GM21529 (cell line): ENCODE data around the gene FBLIM1.

ENCODE experiments used
- ATAC-seq: cut with Tn5 transposase; IDR thresholded peaks from one replicate; pipeline ENCODE4 v1.9.1; 2021; ENCODE audit not compliant: unreplicated experiment

The FBLIM1 gene

DNA sequence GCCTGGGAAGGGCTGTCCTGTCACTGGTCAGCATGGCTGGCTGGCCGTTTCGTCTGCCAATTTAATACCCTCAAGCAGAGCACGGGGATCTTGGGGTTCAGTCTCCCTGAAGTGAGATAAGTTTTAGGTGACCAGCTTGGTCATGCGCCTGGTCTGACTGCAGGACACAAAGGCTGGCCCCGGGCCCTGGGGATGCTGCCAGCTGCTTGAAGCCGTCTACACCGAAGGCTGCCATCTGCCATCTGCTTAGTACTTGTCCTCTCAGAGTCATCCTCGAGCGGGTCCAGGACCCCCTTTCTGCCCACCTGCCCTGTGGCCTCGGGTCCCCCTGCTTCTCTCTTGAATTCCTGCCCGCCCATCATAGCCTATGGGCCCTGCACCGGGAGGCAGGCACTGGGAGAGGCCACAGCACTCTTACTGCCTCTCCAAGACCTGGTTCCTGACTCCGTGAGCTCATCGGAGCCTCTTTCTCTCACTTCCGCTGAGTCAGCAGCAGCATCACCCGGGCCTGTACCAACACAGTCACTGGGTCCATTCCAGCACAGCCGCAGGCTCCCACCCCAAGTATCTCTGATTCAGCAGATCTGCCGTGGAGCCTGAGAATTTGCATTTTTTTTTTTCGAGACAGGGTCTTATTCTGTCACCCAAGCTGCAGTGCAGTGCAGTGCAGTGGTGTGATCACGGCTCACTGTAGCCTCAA lies 7.0 kb downstream of the FBLIM1 start:
- ATAC-seq = no peak

DNA sequence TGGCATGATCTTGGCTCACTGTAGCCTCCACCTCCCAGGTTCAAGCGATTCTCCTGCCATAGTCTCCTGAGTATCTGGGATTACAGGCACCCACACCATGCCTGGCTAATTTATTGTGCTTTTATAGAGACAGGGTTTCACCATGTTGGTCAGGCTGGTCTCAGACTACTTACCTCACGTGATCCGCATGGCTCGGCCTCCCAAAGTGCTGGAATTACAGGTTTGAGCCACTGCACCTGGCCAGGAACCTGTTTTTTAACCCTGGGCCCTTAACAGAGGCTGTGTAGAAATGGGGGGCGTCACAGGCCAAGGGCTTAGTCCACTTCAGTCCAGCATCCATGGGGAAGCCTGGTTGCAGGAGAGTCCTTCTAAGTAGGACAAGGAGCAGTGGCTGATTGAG lies 9.3 kb downstream of the FBLIM1 start:
- no peak for ATAC-seq

DNA sequence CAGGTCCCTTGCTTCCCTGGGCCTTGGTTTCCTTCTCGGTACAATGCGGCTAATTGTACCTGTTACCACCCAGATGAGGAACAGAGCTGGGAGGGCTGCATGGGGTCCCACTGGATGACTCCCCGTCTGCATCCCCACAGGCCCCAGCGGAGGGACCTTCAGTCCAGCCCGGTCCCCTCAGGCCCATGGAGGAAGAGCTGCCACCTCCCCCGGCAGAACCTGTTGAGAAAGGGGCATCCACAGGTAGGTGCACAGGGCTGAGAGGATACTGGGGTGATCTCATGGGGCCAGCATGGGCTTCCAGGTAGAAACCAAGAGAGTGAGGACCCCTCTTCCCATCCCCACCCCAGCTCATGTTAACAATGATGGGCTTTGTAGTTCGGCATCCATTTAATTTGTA lies 9.8 kb downstream of the FBLIM1 start:
- ATAC-seq = no peak

DNA sequence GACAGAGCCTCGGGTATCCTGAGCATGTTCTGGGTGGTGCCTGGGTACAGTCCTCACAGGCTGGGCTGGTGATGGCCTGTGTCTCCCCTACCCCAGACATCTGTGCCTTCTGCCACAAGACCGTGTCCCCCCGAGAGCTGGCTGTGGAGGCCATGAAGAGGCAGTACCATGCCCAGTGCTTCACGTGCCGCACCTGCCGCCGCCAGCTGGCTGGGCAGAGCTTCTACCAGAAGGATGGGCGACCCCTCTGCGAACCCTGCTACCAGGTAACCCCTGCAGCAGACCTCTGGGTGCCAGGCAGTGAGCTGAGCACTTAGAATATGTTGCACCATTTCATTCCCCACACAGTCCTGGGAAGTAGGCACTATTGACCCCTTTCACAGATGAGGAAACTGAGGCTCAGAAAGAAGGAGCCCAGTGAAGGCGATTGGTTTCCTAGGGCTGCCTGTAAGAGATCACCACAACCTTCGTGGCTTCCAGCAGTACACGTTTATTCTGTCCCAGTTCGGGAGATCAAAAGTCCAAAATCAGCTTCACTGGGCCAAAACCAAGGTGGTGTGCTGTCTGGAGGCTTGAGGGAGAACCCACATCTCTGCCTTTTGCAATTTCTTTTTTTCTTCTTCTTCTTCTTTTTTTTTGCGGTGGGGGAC lies 11.8 kb downstream of the FBLIM1 start:
- ATAC-seq = no peak

DNA sequence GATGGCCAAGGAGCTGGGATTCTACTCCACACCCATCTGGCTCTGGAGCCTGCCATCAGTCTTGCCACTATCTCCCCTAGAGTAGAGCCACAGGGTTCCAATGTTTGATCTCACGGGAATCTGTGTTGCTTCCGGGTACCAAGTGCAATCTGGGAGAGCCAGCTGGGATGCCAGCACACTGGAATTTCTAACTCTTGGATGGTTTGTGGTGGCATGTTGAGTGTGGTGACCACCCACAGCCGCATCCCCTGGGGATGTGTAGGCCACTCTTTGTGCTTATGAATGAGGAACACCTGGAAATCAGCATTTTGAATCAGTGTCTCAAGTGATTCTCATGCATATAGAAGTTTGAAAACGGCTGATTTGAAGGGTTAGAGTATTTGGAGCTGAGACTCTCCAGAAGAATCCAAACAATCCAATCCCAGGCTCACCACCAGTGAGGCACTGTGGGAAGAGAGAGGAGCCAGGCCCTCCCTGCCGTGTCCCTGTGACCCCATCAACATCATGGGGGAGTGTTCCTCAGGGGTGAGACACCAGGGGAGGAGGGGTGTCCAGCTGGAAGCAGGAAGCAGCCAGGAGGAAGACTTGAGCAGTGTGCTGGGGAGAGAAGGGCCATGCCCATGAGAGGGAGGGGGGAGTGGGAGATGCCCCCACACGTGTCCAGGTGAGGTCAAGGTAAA lies 13.4 kb downstream of the FBLIM1 start:
- ATAC-seq = no peak

DNA sequence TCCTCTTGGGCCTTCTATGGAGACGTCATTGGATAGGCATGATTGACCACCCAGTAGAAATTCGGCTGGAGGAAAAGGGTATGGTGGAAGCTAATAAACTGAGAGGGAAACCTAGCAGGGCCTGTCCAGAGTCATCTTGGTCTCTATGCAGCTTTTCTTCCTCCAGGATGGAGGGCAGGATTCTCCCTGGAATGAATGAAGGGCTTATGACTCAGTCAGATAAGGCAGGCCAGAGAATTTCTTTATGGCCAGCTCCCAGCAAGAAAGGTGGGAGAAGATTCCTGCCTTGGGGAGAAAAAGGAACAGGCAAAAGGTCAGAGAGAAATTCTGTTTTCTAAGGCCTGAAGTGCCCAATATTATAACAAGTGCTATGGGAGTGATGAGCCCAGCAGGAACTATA lies 17.1 kb downstream of the FBLIM1 start:
- ATAC-seq = no peak

DNA sequence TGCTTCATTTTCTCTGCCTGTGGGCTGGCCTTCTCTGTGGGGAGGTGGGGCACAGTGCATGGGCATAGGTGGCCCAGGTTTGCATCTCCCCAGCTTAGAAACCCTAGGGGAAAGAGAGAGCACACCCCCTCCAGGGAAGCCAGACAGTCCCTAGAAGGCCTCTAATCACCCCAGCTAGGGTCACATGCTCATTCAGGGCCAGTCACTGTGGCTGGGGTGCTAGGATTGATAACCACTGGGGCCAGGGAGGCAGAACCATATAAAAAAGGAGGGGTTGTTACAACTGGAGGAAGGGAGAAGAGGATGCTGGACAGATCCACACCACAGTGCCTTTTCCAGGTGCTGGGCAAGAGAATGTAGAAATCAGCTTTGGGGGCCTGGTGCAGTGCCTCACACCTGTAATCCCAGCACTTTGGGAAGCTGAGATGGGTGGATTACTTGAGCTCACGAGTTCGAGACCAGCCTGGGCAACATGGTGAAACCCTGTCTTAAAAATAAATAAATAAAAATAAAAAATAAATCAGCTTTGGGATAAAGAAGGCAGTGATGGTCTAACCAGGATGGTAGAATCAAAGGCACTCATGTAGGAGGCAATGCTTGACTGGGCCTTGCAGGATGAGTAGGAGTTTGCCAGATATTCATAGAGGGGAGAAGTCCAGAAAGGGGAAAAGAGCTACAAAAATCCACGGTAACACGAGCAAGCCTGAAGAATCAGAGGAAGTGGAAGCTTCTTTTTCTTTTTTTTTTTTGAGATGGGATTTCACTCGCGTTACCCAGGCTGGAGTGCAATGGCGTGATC lies 19.5 kb downstream of the FBLIM1 start:
- ATAC-seq = no peak

DNA sequence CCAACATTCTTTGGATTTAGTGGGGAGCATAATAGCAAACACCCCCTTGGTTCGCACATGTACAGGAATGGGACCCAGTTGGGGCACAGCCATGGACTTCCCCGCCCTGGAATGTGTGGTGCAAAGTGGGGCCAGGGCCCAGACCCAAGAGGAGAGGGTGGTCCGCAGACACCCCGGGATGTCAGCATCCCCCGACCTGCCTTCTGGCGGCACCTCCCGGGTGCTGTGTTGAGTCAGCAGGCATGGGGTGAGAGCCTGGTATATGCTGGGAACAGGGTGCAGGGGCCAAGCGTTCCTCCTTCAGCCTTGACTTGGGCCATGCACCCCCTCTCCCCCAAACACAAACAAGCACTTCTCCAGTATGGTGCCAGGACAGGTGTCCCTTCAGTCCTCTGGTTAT lies 27.1 kb downstream of the FBLIM1 start:
- ATAC-seq = no peak

DNA sequence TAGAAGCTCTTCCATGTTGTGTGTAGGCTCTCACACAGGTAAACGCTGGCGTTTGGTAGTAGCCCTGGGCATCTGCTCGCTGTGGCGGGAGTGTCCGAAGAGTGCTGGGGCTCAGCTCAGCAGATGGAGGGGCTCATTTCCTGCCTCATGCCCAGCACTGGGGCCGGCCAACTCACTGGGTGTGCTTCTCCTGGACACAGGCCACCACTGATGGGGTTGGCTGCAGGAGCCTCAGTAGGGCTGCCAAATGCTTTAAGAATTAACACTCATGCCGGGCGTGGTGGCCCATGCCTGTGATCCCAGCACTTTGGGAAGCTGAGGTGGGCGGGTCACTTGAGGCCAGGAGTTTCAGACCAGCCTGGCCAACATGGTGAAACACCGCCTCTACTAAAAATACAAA lies 28.0 kb downstream of the FBLIM1 start:
- ATAC-seq = no peak

DNA sequence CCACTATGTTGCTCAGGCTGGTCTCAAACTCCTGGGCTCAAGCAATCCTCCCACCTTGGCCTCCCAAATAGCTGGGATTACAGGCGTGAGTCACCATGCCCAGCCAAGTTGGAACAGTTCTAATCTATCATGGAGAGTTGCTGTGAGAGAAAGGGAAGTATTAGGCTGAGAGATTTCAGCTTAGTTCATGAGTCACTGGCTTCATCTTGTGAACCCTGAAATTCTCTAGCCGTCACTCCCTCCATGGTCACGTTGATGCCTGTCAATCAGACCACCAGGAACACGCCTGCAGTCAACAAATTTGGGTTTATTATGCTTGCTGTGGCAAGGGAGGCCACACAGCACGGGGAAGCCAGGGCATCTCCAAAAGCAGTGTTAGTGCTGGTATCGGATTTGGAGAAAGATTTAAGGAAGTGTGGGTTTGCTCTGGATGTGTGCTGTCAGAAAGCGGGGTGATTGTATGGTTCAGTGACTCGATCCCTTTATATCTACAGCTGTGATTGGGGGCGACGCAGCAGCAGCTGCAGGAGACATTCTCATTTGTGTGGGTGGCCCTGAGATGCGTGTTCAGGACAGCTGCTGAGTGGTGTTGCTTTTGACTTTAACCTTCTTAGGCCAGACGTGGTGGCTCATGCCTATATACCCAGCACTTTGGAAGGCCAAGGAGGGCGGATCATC lies 30.2 kb downstream of the FBLIM1 start:
- no peak for ATAC-seq

DNA sequence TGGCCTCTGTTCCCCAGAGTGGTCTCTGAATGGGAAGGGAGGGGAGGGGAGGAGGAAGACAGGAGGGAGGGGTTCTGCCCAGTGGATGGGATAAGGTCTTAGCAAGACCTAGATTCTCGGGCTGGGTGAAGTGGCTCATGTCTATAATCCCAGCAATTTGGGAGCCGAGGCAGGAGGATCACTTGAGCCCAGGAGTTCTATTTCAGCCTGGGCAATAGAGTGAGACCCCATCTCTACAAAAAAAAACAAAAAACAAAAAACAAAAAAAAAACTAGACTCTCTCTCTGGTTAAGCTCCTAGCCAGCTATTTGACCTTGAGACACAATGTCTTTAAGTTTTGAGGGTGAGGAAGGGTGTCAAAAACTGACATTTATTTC lies 37.5 kb downstream of the FBLIM1 start:
- no peak for ATAC-seq

DNA sequence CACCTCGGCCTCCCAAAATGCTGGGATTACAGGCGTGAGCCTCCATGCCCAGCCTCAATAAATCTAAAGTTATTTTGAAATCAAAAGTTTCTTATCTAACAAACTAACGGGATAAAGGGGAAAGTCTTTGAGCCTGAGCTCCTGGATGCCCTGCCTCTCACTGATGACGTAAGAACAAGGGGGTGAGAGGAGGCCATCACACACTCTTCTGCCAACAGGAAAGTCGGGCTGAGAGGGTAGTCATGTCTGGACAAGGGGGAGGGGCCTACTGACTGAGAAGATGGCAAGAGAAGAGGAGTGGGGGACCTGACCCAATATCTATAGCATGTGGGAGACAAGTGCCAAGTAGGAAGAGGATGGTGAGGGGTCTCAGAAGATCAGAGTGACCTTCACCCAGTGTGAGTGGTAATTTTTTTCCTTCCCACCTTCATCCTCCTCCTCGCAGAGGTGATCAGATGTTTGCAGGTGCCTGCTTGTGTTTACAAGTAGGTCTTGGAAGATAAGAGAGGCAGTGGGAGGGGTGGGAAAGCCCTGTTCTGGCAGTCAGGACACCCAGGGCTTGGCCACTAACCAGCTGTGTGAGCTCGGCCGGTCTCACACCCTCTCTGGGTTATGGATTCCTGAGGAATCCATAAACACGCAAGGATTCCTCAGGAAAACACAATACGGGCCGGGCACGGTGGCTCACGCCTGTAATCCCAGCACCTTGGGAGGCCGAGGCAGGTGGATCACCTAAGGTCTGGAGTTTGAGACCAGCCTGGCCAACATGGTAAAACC lies 39.2 kb downstream of the FBLIM1 start:
- ATAC-seq = no peak

DNA sequence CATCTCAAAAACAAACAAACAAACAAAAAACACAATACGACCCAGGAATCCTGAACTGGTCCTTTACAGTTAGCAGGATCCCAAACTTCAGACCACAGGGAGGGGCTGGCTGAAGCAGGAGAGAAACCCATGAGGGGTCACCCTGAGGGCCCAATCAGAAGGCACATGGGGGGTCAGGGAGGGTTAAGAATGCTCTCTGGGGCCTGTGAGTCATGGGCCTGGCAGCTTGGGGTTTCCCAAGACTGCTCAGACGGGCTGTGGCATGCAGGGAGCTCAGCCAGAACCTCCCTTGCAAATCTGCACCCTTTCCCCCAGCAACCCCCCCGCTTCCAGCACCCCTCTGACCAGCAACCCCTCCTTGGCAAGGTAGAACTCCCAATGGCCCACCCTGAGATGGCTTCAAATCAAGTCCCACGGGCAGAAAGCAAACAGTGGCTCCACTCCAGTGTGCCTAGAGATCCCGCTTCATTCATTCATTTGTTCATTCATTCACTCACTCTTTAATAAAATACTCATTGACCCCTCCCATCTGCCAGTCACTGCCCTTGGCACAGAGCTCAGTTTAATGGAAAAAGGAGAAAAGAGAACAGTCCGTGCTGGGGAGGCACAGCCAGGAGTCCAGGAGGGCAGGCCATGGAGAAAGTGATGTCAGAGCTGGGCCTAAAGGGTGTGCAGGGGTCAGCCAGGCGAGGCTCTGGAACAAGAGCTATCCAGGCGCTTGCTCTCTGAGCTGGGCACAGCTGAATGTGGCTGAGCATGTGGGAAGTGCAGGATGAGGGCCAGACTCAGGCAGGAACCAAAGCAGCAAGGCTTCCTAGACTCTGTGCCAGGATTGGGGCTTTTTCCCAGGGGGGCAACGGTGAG lies 40.6 kb downstream of the FBLIM1 start:
- no peak for ATAC-seq

DNA sequence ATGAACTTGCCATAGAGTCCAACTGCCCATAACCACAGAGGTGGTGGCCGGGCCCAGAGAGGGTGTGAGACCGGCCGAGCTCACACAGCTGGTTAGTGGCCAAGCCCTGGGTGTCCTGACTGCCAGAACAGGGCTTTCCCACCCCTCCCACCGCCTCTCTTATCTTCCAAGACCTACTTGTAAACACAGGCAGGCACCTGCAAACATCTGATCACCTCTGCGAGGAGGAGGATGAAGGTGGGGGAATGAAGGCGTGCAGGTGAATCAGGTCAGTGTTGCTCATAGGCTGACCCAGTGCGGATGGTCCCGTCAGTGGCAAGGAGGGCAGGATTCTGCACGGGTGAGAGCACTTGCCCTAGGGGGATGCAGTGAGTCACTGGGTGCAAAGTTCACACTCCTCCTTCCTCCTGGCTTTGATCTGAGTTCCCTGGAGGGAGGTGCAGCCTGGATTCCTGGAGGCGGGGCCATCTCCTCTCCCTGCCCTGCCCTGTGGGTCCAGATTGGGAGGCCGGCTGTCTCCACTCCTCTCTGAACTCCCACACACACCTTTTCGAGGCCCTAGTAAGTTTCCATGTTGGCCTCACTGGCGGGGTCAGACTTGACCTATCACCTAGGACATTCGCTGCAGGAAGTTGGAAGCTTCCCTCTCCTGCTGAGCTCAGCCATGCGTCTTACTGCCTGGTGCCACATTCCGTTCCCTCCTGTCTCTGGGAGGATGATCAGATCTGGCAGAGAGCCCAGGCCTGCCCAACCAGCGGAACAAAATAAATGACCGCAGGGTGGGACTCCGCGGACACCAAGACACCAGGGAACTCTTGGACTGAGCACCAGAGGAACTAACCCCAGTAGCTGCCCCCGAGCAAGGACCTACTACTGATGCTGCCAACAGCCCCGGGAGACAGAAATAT lies 41.6 kb downstream of the FBLIM1 start:
- no peak for ATAC-seq

DNA sequence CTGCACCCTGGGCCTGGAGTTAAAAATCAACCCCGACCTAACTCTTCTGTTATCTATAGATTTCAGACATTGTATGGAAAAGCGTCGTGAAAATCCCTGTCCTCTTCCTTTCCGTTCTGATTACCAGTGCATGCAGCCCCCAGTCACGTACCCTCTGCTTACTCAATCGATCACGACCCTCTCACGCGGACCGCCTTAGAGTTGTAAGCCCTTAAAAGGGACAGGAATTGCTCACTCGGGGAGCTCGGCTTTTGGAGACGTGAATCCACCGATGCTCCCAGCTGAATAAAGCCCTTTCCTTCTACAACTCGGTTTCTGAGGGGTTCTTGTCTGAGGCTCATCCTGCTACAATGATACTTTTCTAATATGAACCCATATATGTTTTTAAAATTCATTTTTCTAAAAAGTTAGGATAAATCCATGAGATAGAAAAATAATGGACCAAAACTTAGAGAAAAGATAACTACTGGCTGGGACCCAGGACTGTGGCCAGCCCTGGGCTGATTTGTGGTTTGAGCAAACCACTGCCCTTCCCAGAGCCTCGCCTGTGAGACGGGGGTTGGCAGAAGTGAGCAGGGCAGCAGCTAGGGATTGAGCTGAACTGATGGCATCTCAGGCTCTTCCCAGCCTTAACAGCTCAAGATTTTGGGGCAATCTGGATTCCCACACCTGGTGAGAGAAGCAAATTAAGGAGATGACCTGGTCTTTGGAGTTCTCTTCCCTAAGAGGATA lies 43.8 kb downstream of the FBLIM1 start:
- no peak for ATAC-seq

DNA sequence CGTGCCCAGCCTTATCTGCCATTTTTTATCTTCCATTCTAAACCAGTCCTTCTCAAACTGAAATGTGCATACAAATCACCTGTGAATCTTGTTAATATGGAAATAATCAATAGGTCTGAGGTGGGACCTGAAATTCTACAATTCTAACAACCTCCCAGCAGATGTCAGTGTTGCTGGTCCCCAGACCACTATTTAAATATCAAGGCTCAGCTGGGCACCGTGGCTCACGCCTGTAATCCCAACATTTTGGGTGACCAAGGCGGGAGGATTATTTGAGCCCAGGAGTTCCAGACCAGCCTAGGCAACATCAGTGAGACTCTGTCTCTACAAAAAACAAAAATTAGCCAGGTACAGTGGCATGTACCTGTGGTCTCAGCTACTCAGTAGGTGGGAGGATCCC lies 44.8 kb downstream of the FBLIM1 start:
- no peak for ATAC-seq

DNA sequence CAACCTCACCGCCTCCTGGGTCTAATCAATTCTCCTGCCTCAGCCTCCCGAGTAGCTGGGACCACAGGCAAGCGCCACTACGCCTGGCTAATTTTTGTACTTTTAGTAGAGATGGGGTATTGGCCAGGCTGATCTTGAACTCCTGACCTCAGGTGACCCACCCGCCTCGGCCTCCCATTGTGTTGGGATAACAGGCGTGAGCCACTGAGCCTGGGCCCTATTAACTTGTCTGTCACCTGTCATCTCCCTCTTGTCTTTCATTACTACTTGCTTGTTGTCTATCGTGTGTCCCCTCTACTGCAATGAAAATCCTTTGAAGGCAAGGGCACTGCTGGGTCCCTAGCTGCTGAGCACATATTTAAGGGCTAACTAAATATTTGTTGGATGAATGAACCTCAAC lies 45.5 kb downstream of the FBLIM1 start:
- no peak for ATAC-seq

DNA sequence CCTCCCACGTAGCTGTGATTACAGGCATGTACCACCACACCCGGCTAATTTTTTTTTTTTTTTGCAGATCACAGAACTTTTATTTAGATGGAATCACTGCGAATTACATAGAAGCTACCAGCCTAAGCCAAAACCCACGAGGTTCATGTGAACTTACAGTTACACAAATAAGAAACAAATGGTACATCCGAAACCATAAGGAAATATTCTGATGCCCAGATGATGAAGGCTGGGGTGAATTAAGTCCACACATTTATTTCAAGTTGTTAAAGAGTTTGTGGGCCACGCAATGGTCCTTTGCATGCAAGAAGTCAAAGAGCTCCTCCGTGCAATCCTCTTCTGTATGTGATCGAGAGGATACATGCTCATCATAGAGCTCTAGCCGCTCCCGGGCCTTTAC lies 48.5 kb downstream of the FBLIM1 start:
- ATAC-seq = no peak
